Kidney (tissue), 14 donors: ENCODE measurements around the gene OTUD4. TPM values are rescaled to one million over a fixed set of nuclear protein-coding genes. Genes with fewer than 3 reads are reported as not detected.

Experiments used
- DNase-seq, 5 donors: peaks; one replicate each; pipeline ENCODE4 v3.0.0-alpha.2; 2013 to 2020
- FAIRE-seq: peaks from 2 replicates; lab custom pipeline; 2012; peaks lifted over from hg19 to GRCh38; lab: Jason Lieb, UNC
- H3K27ac ChIP-seq, 2 donors: one replicate each; pipeline ENCODE4 v1.7.0; 2013; ENCODE audit warnings: low read depth in 2 of 2, low read length in 2 of 2, inconsistent platforms in 1 of 2
- H3K27me3 ChIP-seq: one replicate; pipeline ENCODE4 v1.7.1; 2013; ENCODE audit warnings: low read length, inconsistent platforms; ENCODE audit not compliant: control insufficient read depth, insufficient read depth
- H3K36me3 ChIP-seq, 3 donors: one replicate each; pipeline versions ENCODE4 v1.7.0 to v1.7.1; 2013; ENCODE audit warnings: low read length in 3 of 3, control low read depth in 1 of 3, inconsistent platforms in 1 of 3; ENCODE audit not compliant: insufficient read depth in 3 of 3, control insufficient read depth in 2 of 3
- H3K4me1 ChIP-seq, 3 donors: one replicate each; pipeline versions ENCODE4 v1.7.0 to v1.7.1; 2013; ENCODE audit warnings: low read length in 3 of 3, inconsistent platforms in 1 of 3, low read depth in 1 of 3; ENCODE audit not compliant: control insufficient read depth in 2 of 3, insufficient read depth in 2 of 3
- H3K4me3 ChIP-seq, 3 donors: one replicate each; pipeline versions ENCODE4 v1.7.0 to v1.8.1; 2013; ENCODE audit warnings: low read length in 3 of 3, control low read depth in 1 of 3, inconsistent platforms in 1 of 3
- H3K9ac ChIP-seq, 3 donors: one replicate each; pipeline versions ENCODE4 v1.7.0 to v1.7.1; 2013; ENCODE audit warnings: low read length in 3 of 3, control low read depth in 1 of 3, inconsistent platforms in 1 of 3
- H3K9me3 ChIP-seq, 3 donors: one replicate each; pipeline versions ENCODE4 v1.7.0 to v1.7.1; 2013; ENCODE audit warnings: low read length in 3 of 3, control low read depth in 1 of 3, inconsistent platforms in 1 of 3; ENCODE audit not compliant: control insufficient read depth in 2 of 3, insufficient read depth in 1 of 3
- CTCF ChIP-seq: IDR thresholded peaks from 3 replicates; pipeline ENCODE4 v1.5.1; 2012; ENCODE audit warnings: mild to moderate bottlenecking, moderate library complexity, borderline replicate concordance; ENCODE audit not compliant: insufficient read depth; ENCODE audit errors: extremely low read depth
- intact Hi-C: fragments of 100-400 bp; cut with DNase I; formaldehyde crosslinking; loops from one replicate; pipeline ENCODE4 v1.11.1; 2022
- polyA plus RNA-seq: library from polyadenylated mRNA; stranded (reverse); fragments of 350-450 nt; fragmentation: Illumina TruSeq; extraction: RNeasy Lipid Tissue Mini Kit (QIAGEN cat#74804); gene quantifications from one replicate; pipeline ENCODE4 v1.2.3, GENCODE V29; 2014; ENCODE audit warnings: low read depth, low replicate concordance; ENCODE audit not compliant: insufficient read depth
- total RNA-seq: library from RNA; stranded (reverse); fragmentation: NEBNext Ultra II Directional; extraction: Animal tissue kit (Norgen Biotek cat#: 25700); gene quantifications from one replicate; pipeline ENCODE4 v1.2.1, GENCODE V29; 2021
- donor health status: control.
- donor health status: control.
- donor health status: control.
- donor health status: control.
- donor health status: control.
- donor health status: DM: yes; HTN: yes; CAD: no.
- donor health status: Normal renal cell carcinoma (clear cell type).

The OTUD4 gene
- total and polyA plus RNA-seq, 2 donors from 2014 or later, result 5.6 to 45.4 TPM

GRCh38 chr4:145090380-145090779, 90.0 kb downstream of the OTUD4 start:
- DNase-seq (no peak), FAIRE-seq (no peak)
- H3K27me3 ChIP-seq, result no peaks in the 10 kb centered on the region
- TF ChIP-seq CTCF, result no peak
- H3K9ac ChIP-seq, result no peak overlapping the region
- H3K4me1 ChIP-seq, result no peaks in the 10 kb centered on the region
- peaks cover 14 to 26% (median 15%) of the 10 kb centered on the region in 3 donors for H3K36me3 ChIP-seq
- no peak overlapping the region for H3K27ac ChIP-seq
- H3K9me3 ChIP-seq, result peaks cover 0 to 1% (median 0%) of the 10 kb centered on the region in 3 donors
- no peak overlapping the region for H3K4me3 ChIP-seq
- intact Hi-C loops, result no loop called here

- no peak for FAIRE-seq
- intact Hi-C loops, result no loop called here
Measured at GRCh38 chr4:145083891-145084605, 96.3 kb downstream of the OTUD4 start.

More at GRCh38 chr4:145083891-145084605, 96.3 kb downstream of the OTUD4 start:
- DNase-seq, result peak in 1 of 5 donors; percentile 4
- no peak overlapping the region for H3K9ac ChIP-seq
- no peaks in the 10 kb centered on the region for H3K4me1 ChIP-seq
- peaks cover 0 to 7% (median 5%) of the 10 kb centered on the region in 3 donors for H3K36me3 ChIP-seq
- TF ChIP-seq CTCF, result no peak
- H3K27me3 ChIP-seq, result no peaks in the 10 kb centered on the region
- no peak overlapping the region for H3K4me3 ChIP-seq
- no peaks in the 10 kb centered on the region for H3K9me3 ChIP-seq
- no peak overlapping the region for H3K27ac ChIP-seq

Other genes starting within 250 kb of the OTUD4 start
- gene ANAPC10, start 82.4 kb downstream of the OTUD4 start, total RNA-seq, result 18.0 TPM
- 23.3 TPM for gene ANAPC10, start 82.4 kb downstream of the OTUD4 start, polyA plus RNA-seq
- 46.4 TPM for gene ABCE1, start 82.3 kb downstream of the OTUD4 start, total RNA-seq
- gene ABCE1, start 82.3 kb downstream of the OTUD4 start, polyA plus RNA-seq, result 14.8 TPM